Caco-2 (cell line): ENCODE measurements around the gene RNLS. TPM values are rescaled to one million over a fixed set of nuclear protein-coding genes. Genes with fewer than 3 reads are reported as not detected.

Experiments
- BruUV-seq: library from RNA; stranded (reverse); fragments of 400-500 nt; replicated peaks from 2 replicates; lab custom pipeline; 2021; lab: Mats Ljungman, UMichigan
- CTCF ChIA-PET: fragments of 300-600 bp; sonication (Branson Sonifier 250); formaldehyde crosslinking; loops from one replicate; lab custom pipeline; 2022; ENCODE audit warnings: antibody characterized with exemption; lab: Charles Lee
- POLR2A ChIA-PET: fragments of 300-600 bp; sonication (Branson Sonifier 250); formaldehyde crosslinking; loops from one replicate; lab custom pipeline; 2022; ENCODE audit warnings: antibody characterized with exemption; lab: Charles Lee
- DNase-seq, 2 experiments: peaks; one replicate each; pipeline versions ENCODE4 v3.0.0 to v3.0.0-alpha.2; 2020 to 2022
- H3K27me3 ChIP-seq: replicated peaks from 2 replicates; pipeline ENCODE4 v1.6.0; 2011; ENCODE audit warnings: low read length; ENCODE audit not compliant: control insufficient read depth, insufficient read depth
- H3K36me3 ChIP-seq: 2 replicates; pipeline ENCODE4 v1.5.1; 2011; ENCODE audit warnings: low read length; ENCODE audit not compliant: control insufficient read depth, insufficient read depth
- H3K4me1 ChIP-seq: fragments of 250-450 bp; sonication (Bioruptor Pico); 2 replicates; pipeline ENCODE4 v1.5.1; 2020; ENCODE audit warnings: mild to moderate bottlenecking
- H3K4me3 ChIP-seq: 2 replicates; pipeline ENCODE4 v1.5.1; 2011; ENCODE audit warnings: low read depth, mild to moderate bottlenecking, control low read depth, low read length
- H3K9me3 ChIP-seq: fragments of 250-450 bp; sonication (Bioruptor Pico); 2 replicates; pipeline ENCODE4 v1.5.1; 2020; ENCODE audit warnings: mild to moderate bottlenecking, moderate library complexity
- H3K27ac Mint-ChIP-seq: one replicate; pipeline ENCODE4 v1.8.0; 2022; ENCODE audit warnings: mixed read lengths; ENCODE audit not compliant: unreplicated experiment
- H3K27me3 Mint-ChIP-seq: one replicate; pipeline ENCODE4 v1.8.0; 2022; ENCODE audit warnings: mixed read lengths; ENCODE audit not compliant: insufficient read depth, unreplicated experiment
- H3K36me3 Mint-ChIP-seq: one replicate; pipeline ENCODE4 v1.8.0; 2022; ENCODE audit warnings: mild to moderate bottlenecking, mixed read lengths; ENCODE audit not compliant: insufficient read depth, unreplicated experiment
- H3K4me1 Mint-ChIP-seq: one replicate; pipeline ENCODE4 v1.8.0; 2022; ENCODE audit warnings: low read depth, mixed read lengths; ENCODE audit not compliant: unreplicated experiment
- H3K4me3 Mint-ChIP-seq: one replicate; pipeline ENCODE4 v1.8.0; 2022; ENCODE audit warnings: mild to moderate bottlenecking, moderate library complexity, mixed read lengths; ENCODE audit not compliant: unreplicated experiment
- H3K9me3 Mint-ChIP-seq: one replicate; pipeline ENCODE4 v1.8.0; 2022; ENCODE audit warnings: mixed read lengths; ENCODE audit not compliant: unreplicated experiment
- CTCF ChIP-seq, 2 experiments: fragments of 200-600 bp in 1 of 2; IDR thresholded peaks; 1 replicate in 1 of 2; 2 replicates in 1 of 2; pipeline versions ENCODE4 v1.5.1 to v1.8.0; 2011 to 2022; ENCODE audit warnings: antibody characterized with exemption in 1 of 2, control low read depth in 1 of 2, inconsistent platforms in 1 of 2, low read depth in 1 of 2, low read length in 1 of 2, mild to moderate bottlenecking in 1 of 2, moderate library complexity in 1 of 2; ENCODE audit not compliant: insufficient read depth in 1 of 2, severe bottlenecking in 1 of 2, unreplicated experiment in 1 of 2
- intact Hi-C: fragments of 100-400 bp; cut with micrococcal nuclease; formaldehyde crosslinking; loops from one replicate; pipeline ENCODE4 v1.10.0; 2022; ENCODE audit not compliant: unreplicated experiment
- total RNA-seq: library from RNA; stranded (reverse); gene quantifications from 2 replicates; pipeline ENCODE4 v1.2.3, GENCODE V29; 2022

The RNLS gene
- total RNA-seq, 1 experiment from 2014 or later: 5.7 TPM

GRCh38 chr10:88474884-88475844 is 108.0 kb downstream of the RNLS start:
- intact Hi-C loops: no loop called here
- Histone ChIP-seq H3K4me1 (peaks cover 3% of the 10 kb centered on the region; the same call in 1 of the 2 replicates), H3K9me3 (peaks cover 4% of the 10 kb centered on the region; the same call in 1 of the 2 replicates), H3K27me3 (no peaks in the 10 kb centered on the region), H3K4me3 (no peak overlapping the region), H3K36me3 (no peaks in the 10 kb centered on the region)
- no peak for DNase-seq
- H3K4me3 Mint-ChIP-seq: no peak overlapping the region
- H3K9me3 Mint-ChIP-seq: peaks cover 9% of the 10 kb centered on the region
- no peaks in the 10 kb centered on the region for H3K36me3 Mint-ChIP-seq
- H3K27me3 Mint-ChIP-seq: no peaks in the 10 kb centered on the region
- no TSS peak for BruUV-seq
- ChIA-PET CTCF (no interaction called here), POLR2A (no interaction called here)
- TF ChIP-seq CTCF (IDR thresholded peaks at IDR 0.05; ENCODE audit: insufficient read depth in 1 of 2, low read depth in 1 of 2, low read length in 1 of 2, severe bottlenecking in 1 of 2, unreplicated experiment in 1 of 2): no peak
- H3K27ac Mint-ChIP-seq: no peak overlapping the region
- peaks cover 6% of the 10 kb centered on the region for H3K4me1 Mint-ChIP-seq

- Histone ChIP-seq H3K4me3 (no peak overlapping the region), H3K27me3 (no peaks in the 10 kb centered on the region), H3K9me3 (peaks cover 4% of the 10 kb centered on the region; the same call in 1 of the 2 replicates), H3K4me1 (peaks cover 3% of the 10 kb centered on the region; the same call in 1 of the 2 replicates), H3K36me3 (no peaks in the 10 kb centered on the region)
- peaks cover 9% of the 10 kb centered on the region for H3K9me3 Mint-ChIP-seq
- DNase-seq: no peak
- H3K27ac Mint-ChIP-seq: no peak overlapping the region
- no peaks in the 10 kb centered on the region for H3K36me3 Mint-ChIP-seq
- no peak overlapping the region for H3K4me3 Mint-ChIP-seq
- intact Hi-C loops: no loop called here
- POLR2A ChIA-PET: no interaction called here
- CTCF ChIA-PET: no interaction called here
- TF ChIP-seq CTCF (IDR thresholded peaks at IDR 0.05; ENCODE audit: insufficient read depth in 1 of 2, low read depth in 1 of 2, low read length in 1 of 2, severe bottlenecking in 1 of 2, unreplicated experiment in 1 of 2): no peak
- H3K4me1 Mint-ChIP-seq: peaks cover 6% of the 10 kb centered on the region
- H3K27me3 Mint-ChIP-seq: no peaks in the 10 kb centered on the region
- no TSS peak for BruUV-seq
Observed at GRCh38 chr10:88473989-88474883, 108.9 kb downstream of the RNLS start.

- Histone ChIP-seq H3K27me3 (no peaks in the 10 kb centered on the region), H3K9me3 (peaks cover 4% of the 10 kb centered on the region; the same call in 1 of the 2 replicates), H3K4me1 (peaks cover 3% of the 10 kb centered on the region; the same call in 1 of the 2 replicates), H3K4me3 (no peak overlapping the region), H3K36me3 (no peaks in the 10 kb centered on the region)
- H3K36me3 Mint-ChIP-seq: no peaks in the 10 kb centered on the region
- intact Hi-C loops: no loop called here
- TF ChIP-seq CTCF (IDR thresholded peaks at IDR 0.05; ENCODE audit: insufficient read depth in 1 of 2, low read depth in 1 of 2, low read length in 1 of 2, severe bottlenecking in 1 of 2, unreplicated experiment in 1 of 2): no peak
- H3K27me3 Mint-ChIP-seq: no peaks in the 10 kb centered on the region
- H3K27ac Mint-ChIP-seq: no peak overlapping the region
- POLR2A ChIA-PET: no interaction called here
- no peak overlapping the region for H3K4me3 Mint-ChIP-seq
- H3K4me1 Mint-ChIP-seq: peaks cover 6% of the 10 kb centered on the region
- peaks cover 9% of the 10 kb centered on the region for H3K9me3 Mint-ChIP-seq
- DNase-seq: no peak
- no TSS peak for BruUV-seq
- CTCF ChIA-PET: no interaction called here
Observed at GRCh38 chr10:88472540-88472939, 110.6 kb downstream of the RNLS start.
